M059J (cell line): ENCODE data around the gene DCK. TPM values are rescaled to one million over a fixed set of nuclear protein-coding genes. Genes with fewer than 3 reads are reported as not detected.
"Not testable (repeated sequence)": the region's sequence is repeated elsewhere in the genome, so short reads cannot be mapped to it uniquely, and the experiment has no call there.

Experiments
- DNase-seq: peaks from one replicate; pipeline ENCODE4 v3.0.0-alpha.2; 2012; ENCODE audit warnings: low read depth
- total RNA-seq: library from RNA; depleted of rRNA; stranded (reverse); fragments of >200 nt; shearing (Covaris generic); gene quantifications from 2 replicates; pipeline ENCODE4 v1.2.3, GENCODE V29; 2014

Gene DCK
- total RNA-seq, 1 experiment from 2014 or later: 41.1 TPM

- not testable (repeated sequence) for DNase-seq
Measured at GRCh38 chr4:71001363-71001762, 7.9 kb downstream of the DCK start.

DNA sequence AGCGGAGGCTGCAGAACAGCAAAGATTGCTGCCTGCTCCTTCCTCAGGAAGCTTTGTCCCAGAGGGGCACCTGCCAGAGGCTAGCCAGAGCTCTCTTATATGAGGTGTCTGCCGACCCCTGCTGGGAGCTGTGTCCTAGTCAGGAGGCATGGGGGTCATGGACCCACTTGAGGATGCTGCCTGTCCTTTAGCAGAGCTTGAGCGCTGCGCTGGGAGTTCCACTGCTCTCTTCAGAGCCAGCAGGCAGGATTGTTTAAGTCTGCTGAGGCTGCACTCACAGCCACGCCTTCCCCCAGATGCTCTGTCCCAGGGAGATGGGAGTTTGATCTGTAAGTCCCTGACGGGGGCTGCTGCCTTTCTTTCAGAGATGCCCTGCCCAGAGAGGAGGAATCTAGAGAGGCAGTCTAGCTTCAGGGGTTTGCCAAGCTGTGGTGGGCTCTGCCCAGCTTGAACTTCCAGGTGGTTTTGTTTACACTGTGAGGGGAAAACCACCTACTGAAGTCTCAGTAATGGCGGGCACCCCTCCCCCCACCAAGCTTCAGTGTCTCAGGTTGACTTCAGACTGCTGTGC lies 10.9 kb downstream of the DCK start:
- DNase-seq: no peak

DNA sequence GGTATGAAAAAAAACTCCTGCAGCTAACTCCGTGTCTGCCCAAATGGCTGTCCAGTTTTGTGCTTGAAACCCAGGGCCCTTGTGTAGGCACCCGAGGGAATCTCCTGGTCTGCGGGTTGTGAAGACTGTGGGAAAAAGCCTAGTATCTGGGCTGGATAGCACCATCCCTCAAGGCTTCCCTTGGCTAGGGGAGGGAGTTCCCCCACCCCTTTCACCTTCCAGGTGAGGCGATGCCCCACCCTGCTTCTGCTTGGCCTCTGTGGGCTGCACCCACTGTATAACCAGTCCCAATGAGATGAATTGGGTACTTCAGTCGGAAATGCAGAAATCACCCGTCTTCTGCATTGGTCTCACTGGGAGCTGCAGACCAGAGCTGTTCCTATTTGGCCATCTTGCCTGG lies 11.6 kb downstream of the DCK start:
- DNase-seq: not testable (repeated sequence)

GRCh38 chr4:71006203-71006907 lies 12.9 kb downstream of the DCK start:
- no peak for DNase-seq

DNA sequence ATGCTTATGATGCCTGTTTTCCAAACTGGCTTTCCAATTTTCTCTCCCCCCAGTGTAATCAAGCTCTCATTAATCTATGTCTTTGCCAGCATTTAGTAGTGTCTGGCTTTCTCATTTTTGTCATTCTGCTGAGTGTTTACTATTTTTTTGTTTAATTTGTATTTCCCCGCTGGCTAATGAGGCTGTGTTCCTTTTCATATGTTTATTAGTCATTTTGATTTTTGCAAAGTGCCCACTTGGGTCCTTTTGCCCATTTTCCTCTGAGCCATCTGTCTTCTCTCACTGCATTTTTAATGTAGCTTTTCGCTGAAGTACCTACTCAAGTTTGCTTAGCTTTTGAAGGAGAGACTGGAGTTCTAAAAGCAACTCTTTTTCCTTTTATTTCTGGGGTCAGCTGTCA lies 14.7 kb downstream of the DCK start:
- DNase-seq: no peak

DNA sequence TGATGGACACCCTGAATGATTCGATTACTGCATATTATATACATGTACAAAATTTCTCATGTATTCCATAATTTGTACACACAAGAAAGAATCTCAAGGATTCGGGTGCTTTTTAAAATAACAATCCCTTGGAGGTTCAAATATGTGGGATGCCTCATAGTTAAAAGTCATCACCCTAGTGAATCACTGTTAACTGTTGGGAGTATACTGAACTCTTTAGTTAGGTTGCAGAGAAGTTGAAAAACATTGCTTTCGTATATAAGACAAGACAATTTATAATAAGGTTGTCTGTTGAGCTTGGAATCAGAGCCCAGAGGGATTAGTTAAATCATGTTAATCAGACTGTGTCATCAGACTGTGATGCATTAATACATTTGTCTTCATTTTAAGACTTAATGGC lies 15.6 kb downstream of the DCK start:
- DNase-seq: peak; percentile 39

DNA sequence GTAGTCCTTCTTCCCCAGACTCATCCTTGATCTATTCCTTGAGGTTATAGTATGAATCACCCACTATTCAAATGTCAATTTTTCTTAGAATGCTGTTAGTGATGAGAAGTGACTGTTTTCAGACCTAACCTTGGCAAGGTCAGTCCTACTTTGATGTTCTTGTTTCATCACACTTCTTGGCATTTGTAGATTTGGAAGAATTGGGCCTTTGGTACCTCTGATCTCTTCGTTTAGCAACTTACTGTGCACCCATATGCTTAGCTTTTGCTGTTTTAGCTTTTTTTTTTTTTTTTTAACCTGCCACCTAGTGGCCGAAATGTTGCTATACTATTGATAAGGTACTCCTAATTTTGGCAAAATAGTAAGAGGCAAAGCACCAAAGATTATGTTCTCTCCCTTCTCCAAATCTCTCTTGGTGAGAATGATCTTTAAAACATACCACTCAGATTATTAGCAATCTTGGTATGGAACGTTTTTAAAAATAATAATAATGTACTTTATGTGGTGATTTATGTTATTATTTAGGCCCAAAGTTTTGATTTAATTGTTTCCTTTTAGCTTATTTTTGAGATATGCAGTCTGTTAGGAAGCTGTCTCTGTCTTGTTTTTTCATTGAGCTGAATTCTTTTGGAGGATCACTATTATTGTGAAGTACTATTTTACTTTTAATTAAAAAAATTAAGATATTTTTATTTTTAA lies 16.6 kb downstream of the DCK start:
- peak; percentile 36 for DNase-seq

GRCh38 chr4:71011451-71011850 lies 18.0 kb downstream of the DCK start:
- DNase-seq: no peak

GRCh38 chr4:71017391-71017790 lies 23.9 kb downstream of the DCK start:
- DNase-seq: not testable (repeated sequence)

DNA sequence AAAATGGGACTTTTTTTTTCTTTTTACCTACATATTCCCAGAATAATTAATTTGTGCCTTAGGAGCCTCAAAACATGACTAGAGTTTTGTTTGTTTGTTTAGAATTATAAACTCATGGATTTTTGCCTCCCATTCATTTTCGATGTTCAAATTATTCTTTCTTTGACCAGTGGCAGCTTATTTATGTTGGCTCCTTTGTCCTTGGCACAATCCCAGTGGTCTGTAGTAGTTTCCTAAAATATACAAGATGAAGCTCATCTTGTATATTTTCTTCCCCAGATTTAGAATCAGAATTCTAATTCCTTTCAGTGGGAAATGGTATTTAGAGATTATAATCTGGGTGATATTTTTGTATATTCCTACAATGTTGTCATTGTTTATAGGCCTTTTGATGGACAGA lies 27.2 kb downstream of the DCK start:
- peak; percentile 5 for DNase-seq

GRCh38 chr4:71025654-71026053 lies 32.2 kb downstream of the DCK start:
- peak; percentile 3 for DNase-seq

GRCh38 chr4:71026086-71026485 lies 32.6 kb downstream of the DCK start:
- peak; percentile 84 for DNase-seq

DNA sequence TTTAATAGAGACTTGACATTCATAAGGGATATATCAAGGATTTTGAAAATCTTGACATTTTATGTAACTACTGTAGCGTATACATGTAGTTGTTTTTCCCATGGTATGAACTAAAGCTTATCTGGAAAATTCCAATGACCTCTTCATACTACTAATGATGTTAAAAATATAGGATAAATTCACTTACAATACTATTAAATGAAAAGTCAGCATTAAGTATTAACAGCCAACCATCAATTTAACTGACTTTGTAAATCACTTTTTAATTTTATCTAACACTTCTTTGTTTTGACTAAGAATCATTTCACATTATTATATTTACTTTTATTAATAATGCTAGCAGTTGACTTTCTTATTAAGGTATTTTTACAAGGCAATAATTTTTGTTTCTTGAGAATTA lies 34.2 kb downstream of the DCK start:
- DNase-seq: no peak

DNA sequence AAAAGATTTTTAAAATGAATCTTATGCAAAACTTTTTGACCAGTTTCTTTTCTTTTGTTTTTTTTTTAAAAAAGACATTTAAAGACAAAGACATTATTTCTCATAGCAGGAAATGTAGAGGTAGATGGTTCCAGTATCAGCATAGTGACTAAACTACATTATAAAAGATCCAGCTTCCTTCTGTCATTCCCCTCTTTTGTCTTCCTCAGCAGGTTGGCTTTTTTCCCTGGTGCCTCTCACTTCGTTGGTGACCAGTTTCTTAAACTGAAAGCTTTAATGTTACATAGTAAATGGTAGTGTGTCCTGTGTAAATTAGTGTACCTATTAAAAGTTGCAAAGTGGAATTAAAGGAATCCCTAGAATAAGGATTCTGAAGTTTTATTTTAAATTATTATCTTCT lies 36.1 kb downstream of the DCK start:
- DNase-seq: peak; percentile 1

GRCh38 chr4:71032106-71032505 lies 38.7 kb downstream of the DCK start:
- DNase-seq: peak; percentile 84

DNA sequence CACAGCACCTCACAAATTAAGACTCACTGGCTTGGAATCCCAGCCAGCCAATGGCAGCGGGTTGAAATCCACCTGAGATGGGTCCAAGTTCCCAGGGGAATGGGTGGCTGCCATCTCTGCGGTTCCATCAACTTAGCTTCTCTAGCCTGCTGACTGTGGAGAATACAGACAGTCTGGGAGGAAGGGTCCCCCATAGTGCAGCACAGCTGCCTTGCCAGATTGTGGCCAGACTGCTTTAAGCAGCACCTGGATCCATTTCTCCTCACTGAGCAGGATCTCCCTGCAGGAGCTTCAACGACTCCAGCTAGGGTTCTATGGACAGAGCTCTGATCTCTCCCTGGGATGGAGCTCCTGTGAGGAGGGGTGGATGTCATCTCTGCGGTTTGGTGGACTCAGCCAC lies 51.8 kb downstream of the DCK start:
- no peak for DNase-seq

DNA sequence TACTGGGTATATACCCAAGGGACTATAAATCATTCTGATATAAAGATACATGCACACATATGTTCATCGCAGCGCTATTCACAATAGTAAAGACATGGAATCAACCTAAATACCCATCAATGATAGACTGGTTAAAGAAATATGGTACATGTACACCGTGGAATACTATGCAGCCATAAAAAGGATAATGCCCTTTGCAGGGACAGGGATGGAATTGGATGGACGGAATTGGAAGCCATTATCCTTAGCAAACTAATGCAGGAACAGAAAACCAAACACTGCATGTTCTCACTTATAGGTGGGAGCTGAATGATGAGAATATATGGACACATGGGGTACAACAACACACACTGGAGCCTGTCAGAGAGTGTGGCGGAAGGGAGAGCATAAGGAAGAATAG lies 55.9 kb downstream of the DCK start:
- DNase-seq: no peak

DNA sequence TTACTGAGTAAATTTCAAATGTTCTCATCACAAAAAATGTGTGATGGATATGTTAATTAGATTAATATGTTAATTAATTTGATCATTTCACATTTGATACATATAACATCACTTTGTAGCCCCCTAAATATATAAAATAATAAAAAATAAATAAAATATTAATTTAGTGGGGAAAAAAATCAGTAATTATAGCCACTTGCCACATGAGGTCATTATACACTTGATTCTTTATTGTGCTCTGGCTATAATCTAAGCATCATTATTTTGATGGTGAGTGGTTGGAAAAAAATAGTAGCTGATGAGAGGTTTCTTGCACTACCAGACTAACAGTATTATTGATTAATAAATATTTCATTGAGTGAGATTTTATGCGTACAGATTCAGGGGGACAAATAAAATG lies 57.4 kb downstream of the DCK start:
- DNase-seq: no peak

- DNase-seq: no peak
Measured at GRCh38 chr4:71052034-71052433, 58.6 kb downstream of the DCK start.

GRCh38 chr4:71052716-71053115 lies 59.3 kb downstream of the DCK start:
- DNase-seq: no peak

DNA sequence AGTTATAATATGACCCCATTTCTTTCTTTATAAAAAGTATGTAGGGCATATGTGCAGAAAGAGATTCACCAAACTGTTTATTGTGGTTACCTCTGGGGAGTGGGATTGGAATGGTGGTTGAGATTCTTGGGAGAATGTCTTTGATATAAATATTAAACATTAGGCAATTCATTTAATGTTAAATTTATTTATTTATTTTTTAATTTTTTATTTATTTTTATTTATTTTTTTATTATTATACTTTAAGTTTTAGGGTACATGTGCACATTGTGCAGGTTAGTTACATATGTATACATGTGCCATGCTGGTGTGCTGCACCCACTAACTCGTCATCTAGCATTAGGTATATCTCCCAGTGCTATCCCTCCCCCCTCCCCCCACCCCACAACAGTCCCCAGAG lies 60.2 kb downstream of the DCK start:
- DNase-seq: not testable (repeated sequence)

DNA sequence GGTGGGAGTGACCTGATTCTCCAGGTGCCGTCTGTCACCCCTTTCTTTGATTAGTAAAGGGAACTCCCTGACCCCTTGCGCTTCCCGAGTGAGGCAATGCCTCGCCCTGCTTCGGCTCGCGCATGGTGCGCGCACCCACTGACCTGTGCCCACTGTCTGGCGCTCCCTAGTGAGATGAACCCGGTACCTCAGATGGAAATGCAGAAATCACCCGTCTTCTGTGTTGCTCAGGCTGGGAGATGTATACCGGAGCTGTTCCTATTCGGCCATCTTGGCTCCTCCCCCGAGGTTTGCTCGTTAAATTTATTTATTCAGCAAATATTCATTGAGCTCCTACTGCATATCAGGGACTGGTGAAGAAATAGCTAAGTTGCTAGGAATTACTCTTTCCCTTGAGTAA lies 66.1 kb downstream of the DCK start:
- DNase-seq: not testable (repeated sequence)

- no peak for DNase-seq
Measured at GRCh38 chr4:71062436-71062835, 69.0 kb downstream of the DCK start.
